ENCODE data around the gene MRPL23.

The MRPL23 gene

GRCh38 chr11:1959786-1960185 lies 12.7 kb downstream of the MRPL23 start:
- DNase-seq, result no peak

DNA sequence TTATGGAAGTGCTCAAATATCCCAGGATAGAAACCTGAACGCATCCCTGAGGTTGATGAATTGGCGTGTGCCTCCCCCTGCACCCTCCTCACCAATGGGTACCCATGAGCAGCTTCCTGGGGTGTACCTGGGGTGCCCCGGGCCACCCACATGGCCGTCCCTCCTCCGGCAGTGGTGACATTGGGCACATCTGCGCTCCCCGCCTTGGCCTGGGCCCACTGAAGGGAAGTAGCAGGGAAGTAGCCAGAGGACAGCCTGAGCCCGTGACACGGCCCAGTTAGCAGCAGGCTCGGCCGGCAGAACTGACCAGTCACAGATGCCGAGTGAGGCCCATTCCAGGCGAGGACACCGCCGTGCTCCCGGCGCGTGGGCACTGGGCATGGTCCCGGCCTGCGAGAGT lies 16.7 kb downstream of the MRPL23 start:
- no peak for DNase-seq

DNA sequence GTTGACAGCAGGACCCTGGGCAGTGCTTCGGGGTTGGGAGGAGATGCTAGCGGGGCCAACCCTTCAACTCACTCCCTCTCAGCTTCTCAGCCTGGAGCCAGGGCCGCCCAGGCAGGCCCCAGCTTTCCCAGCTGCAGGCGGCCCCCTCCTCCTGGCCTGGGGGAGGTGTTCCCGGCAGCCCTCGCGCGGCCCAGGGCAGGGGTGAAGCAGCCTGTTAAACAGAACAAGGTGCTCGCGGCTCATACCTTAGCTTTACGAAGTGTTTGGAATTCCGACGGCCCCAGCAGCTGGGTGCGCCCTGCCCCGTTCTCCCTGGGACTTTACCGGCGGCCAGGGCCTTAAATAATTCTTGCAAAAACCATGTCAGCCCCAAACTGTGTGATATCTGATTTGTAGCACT lies 17.2 kb downstream of the MRPL23 start:
- DNase-seq, result no peak

- DNase-seq, result no peak
Observed at GRCh38 chr11:1964955-1965354, 17.8 kb downstream of the MRPL23 start.

DNA sequence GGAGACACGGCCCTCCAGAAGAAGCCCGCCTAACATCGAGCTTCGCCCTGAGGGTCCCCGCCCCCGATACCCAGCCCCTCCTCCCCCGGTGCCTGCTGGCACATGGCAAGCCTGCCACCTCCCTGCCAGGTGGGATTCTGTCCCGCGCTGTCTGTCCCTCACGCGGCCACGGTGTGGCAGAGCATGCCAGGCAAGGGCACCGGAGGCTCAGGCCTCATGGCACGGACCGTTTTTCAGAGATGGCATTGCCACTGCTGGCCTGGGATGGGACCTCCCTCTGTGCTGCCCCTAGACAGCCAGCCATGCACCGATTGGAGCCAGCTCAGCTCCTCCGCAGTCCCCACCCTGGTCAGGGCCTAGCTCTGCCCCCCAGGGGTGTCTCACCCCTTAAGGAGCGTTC lies 19.4 kb downstream of the MRPL23 start:
- no peak for DNase-seq

DNA sequence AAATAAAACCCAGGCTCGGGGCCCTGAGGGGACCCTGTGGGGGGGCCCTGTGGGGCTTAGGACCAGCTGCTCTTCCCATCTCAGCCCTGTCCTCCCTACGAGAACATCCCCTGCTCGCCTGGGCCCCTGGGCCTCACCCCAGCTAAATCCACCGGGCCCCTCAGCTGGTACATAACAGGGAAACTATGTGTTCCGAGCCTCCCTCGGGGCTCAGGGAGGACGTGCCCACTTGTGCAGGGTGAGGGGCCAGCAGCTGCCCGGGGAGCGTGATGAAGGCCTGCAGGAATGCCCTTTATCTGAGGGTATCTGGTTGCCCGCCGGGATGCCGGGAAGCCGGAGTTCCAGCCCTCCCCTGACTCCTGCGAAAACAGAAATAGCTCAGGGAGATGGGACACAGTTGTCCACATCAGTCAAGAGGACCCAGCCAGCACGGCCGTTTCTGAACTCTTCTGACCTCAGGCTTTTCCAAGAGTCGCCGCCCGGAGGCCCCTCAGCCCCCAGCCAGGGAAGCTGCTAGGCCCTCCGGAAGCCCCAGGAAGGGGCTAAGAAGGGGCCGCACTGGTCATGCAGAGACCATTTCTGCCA lies 20.6 kb downstream of the MRPL23 start:
- DNase-seq, result no peak

DNA sequence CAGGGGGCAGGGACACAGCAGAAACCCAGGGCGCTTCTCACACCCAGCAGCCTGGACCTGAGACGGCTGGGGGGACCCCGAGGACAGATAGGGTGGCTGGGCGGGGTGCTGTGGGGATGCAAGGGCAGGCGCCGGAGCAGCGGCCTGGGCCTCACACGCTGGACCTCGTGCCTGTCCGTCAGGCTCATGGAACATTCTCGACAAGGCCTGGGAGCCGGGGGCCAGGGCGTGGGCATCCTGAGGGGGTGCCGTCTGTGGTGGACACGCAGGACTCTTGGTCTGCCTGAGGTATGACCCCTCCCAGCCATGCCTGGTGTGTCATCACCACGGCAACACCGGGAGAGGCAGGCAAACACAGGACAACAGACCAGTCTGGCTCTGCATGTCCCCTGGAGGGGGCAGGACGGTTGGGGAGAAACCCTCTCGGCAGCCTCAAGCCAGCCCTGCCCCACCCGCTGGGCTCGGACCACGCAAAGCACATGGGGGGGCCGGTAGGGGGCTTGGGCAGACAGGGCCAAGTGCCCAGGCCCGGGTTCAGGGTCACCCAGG lies 21.4 kb downstream of the MRPL23 start:
- DNase-seq, result no peak

- DNase-seq, result no peak
Observed at GRCh38 chr11:1969035-1969434, 21.9 kb downstream of the MRPL23 start.

GRCh38 chr11:1969776-1970175 lies 22.6 kb downstream of the MRPL23 start:
- no peak for DNase-seq

- DNase-seq, result no peak
Observed at GRCh38 chr11:1970956-1971355, 23.8 kb downstream of the MRPL23 start.

GRCh38 chr11:1975185-1975584 lies 28.1 kb downstream of the MRPL23 start:
- DNase-seq, result no peak

DNA sequence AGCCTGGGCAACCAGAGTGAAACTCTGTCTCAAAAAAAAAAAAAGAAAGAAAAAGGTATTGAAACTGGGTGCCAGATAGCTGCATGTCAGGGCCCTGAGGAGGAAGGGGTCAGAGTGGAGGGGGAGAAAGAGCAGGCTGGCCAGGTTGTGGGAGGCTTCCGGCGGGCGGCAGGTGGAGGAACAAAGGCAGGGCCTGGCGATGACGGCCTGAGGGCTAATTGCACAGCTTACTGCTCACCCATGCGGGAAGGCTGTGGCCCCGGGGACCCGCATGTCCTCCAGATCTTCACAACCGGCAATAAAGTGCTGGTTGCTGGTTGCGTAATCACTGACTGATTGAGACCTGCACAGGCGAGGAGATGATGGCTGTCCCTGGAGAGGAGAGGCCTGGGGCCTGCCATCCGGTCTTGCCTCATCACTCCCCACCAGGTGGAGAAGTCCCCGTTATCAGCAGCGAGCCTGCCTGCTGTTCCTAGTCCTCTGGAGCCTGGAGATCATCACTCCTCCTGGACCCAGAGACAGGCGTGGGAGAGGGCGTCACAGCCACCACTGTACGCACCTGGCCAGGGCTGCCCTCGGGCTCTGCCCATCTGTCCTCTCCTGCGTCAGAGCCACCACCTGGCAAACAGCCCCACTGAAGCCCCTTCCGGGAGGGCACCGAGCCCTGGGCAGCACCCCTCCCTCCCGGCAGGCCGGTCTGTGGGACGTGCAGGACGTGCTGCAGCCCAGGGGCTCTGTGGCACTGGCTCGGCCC lies 31.8 kb downstream of the MRPL23 start:
- no peak for DNase-seq

DNA sequence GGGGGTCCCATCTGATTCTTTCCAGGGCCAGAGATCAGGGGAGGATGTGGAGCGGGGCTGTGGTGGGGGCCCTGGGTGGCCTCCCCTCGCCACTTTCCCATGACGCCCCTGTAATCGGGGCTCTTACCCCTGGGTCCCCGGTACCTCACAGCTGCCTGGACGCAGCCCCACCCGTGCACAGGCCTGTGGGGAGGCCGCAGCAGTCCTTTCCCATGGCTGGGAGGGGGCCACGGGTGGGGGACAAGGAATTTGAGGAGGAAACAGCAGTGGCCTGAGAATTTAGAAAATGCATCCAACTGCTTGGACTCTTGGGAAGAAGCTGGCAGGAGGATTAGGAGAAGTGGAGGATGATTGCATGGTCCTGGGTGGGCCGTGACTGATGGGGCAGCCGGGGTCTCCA lies 32.5 kb downstream of the MRPL23 start:
- no peak for DNase-seq

- DNase-seq, result no peak
Observed at GRCh38 chr11:1982873-1983600, 35.9 kb downstream of the MRPL23 start.

DNA sequence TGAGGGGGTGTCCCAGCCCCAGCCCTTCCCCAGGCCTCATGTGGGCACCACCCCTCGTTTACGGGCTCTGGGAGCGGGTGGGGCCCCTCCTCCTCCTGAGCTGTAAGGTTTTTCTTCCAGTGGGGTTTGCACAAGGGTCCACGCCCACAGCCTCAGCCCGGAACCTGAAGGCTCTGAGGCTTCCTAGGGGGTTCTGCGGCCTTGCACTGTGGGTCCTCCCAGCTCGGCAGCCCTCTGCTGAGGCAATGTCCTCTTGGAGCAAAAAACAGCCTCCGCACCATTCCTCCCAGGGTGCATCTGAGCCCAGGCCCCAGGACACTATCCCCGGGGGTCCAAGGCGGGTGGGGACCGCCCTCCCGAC lies 36.4 kb downstream of the MRPL23 start:
- no peak for DNase-seq

DNA sequence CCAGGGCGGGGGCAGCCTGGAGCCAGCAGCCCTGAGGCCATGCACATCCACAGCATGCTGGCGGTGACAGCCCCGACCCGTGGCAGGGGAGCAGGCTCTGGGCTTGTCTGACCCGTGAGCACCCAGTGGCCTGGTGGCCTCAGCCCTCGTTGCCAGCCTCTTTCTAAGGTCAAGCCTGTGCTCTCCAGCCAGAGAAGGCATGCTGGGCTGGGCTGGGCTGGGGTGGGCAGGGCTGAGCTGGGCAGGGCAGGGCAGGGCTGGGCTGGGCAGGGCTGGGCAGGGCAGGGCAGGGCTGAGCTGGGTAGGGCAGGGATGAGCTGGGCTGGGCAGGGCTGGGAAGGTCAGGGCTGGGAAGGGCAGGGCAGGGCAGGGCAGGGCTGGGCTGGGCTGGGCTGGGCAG lies 39.9 kb downstream of the MRPL23 start:
- no peak for DNase-seq

- no peak for DNase-seq
Observed at GRCh38 chr11:1988174-1988573, 41.0 kb downstream of the MRPL23 start.

GRCh38 chr11:1988667-1989317 lies 41.7 kb downstream of the MRPL23 start:
- DNase-seq, result peak; percentile 13

- no peak for DNase-seq
Observed at GRCh38 chr11:1989953-1990352, 42.8 kb downstream of the MRPL23 start.

DNA sequence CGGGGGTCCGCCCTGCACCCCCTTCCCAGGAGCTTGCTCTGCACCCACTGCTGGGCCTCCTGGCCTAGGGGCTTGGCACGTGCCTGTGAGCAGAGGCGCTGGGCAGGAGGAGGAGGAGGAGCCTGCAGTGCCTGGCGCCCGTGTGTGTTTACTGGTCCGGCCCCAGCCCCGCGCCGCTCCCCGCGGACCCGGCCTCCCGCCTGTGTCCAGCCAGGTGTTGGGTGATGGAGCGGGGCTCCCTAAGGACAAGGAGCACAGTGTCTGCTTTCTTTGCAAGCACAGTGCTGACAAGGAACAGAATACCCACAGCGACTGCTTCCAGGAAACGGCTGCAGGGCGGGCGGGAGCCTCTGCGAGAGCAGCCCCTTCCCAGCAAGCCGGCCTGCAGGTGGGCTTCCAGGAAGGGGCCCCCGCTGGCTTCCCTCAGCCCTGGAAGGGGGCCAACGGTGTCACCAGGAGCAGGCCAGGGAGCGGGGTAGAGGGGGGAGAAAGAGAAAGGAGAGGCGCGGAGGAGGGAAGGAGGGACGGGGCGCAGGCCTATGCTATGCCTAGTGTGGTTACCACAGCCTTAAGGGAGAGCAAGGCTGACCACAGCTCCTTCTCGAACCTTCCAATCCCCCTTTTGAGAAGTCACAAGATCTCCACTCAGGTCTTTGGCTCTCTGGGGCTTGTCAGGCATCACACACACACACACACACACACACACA lies 43.9 kb downstream of the MRPL23 start:
- DNase-seq, result no peak

DNA sequence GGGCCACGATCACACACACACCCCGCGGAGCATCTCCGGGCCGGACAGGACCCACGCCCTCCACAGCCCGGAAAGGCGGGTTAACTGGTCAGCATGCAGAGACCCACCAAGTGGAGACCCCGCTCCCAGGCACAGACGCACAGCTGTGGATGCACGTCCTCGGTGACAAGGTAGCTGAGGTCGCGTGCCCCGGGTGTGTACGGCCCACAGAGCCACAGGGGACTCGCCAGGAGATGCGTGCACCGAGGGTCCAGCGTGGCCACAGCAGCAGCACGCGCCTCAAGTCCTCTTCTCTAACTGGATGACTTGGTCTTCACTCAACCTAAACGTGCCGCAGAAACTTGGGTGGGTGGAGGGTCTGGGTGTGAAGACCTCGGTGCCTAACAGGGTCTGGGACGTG lies 45.0 kb downstream of the MRPL23 start:
- peak; percentile 50 for DNase-seq

GRCh38 chr11:1994121-1994520 lies 47.0 kb downstream of the MRPL23 start:
- DNase-seq, result peak; percentile 30

- no peak for DNase-seq
Observed at GRCh38 chr11:1997755-1998154, 50.6 kb downstream of the MRPL23 start, which contains the start of gene H19. Gene H19 (minus strand): TSS chr11:1997842.
